ENCODE results near the gene RYR1. TPM values are rescaled to one million over a fixed set of nuclear protein-coding genes. Genes with fewer than 3 reads are reported as not detected.

The RYR1 gene
- total RNA-seq, 1 experiment from 2014 or later, result 0.12 TPM

- DNase-seq (ENCODE audit: extremely low read depth, low read depth), result no peak
These were observed 199.2 kb downstream of the RYR1 start for GRCh38 chr19:38632476-38633213.

GRCh38 chr19:38634757-38635482 lies 201.4 kb downstream of the RYR1 start:
- peak; percentile 50 for DNase-seq (ENCODE audit: extremely low read depth, low read depth)

- DNase-seq (ENCODE audit: extremely low read depth, low read depth), result no peak
These were observed 202.2 kb downstream of the RYR1 start for GRCh38 chr19:38635483-38636399.

Other genes starting within 250 kb of the RYR1 start
- gene DPF1, start 209.5 kb upstream of the RYR1 start, total RNA-seq (2014; rRNA removed; shearing (Covaris generic)), result 1.7 and 2.2 TPM in 2 replicates
- gene PPP1R14A, start 177.3 kb upstream of the RYR1 start, total RNA-seq (2014; rRNA removed; shearing (Covaris generic)), result not detected in 2 replicates
- 0.35 and 0.64 TPM in 2 replicates for gene SPINT2, start 169.1 kb upstream of the RYR1 start, total RNA-seq (2014; rRNA removed; shearing (Covaris generic))
- 64.5 and 89.5 TPM in 2 replicates for gene C19orf33, start 129.4 kb upstream of the RYR1 start, total RNA-seq (2014; rRNA removed; shearing (Covaris generic))
- gene YIF1B, start 117.7 kb upstream of the RYR1 start, total RNA-seq (2014; rRNA removed; shearing (Covaris generic)), result 35.9 and 47.5 TPM in 2 replicates
- 0.15 and 0.26 TPM in 2 replicates for gene KCNK6, start 113.8 kb upstream of the RYR1 start, total RNA-seq (2014; rRNA removed; shearing (Covaris generic))
- 0.69 and 0.81 TPM in 2 replicates for gene CATSPERG, start 97.9 kb upstream of the RYR1 start, total RNA-seq (2014; rRNA removed; shearing (Covaris generic))
- 155 and 167 TPM in 2 replicates for gene PSMD8, start 59.1 kb upstream of the RYR1 start, total RNA-seq (2014; rRNA removed; shearing (Covaris generic))
- gene GGN, start 45.7 kb upstream of the RYR1 start, total RNA-seq (2014; rRNA removed; shearing (Covaris generic)), result 0.17 TPM in 1 of 2 replicates, not detected in the other
- 0.29 and 0.97 TPM in 2 replicates for gene SPRED3, start 45.0 kb upstream of the RYR1 start, total RNA-seq (2014; rRNA removed; shearing (Covaris generic))
- 12.1 and 12.5 TPM in 2 replicates for gene FAM98C, start 30.6 kb upstream of the RYR1 start, total RNA-seq (2014; rRNA removed; shearing (Covaris generic))
- gene RASGRP4, start 7.5 kb upstream of the RYR1 start, total RNA-seq (2014; rRNA removed; shearing (Covaris generic)), result not detected in 2 replicates
- gene MAP4K1, start 184.3 kb downstream of the RYR1 start, total RNA-seq (2014; rRNA removed; shearing (Covaris generic)), result 0.10 TPM in 1 of 2 replicates, not detected in the other
- 194 and 195 TPM in 2 replicates for gene EIF3K, start 185.5 kb downstream of the RYR1 start, total RNA-seq (2014; rRNA removed; shearing (Covaris generic))
- 145 and 155 TPM in 2 replicates for gene ACTN4, start 214.0 kb downstream of the RYR1 start, total RNA-seq (2014; rRNA removed; shearing (Covaris generic))

All from NCI-H460 (cell line).